ENCODE measurements around the gene HOXD1.

DNA sequence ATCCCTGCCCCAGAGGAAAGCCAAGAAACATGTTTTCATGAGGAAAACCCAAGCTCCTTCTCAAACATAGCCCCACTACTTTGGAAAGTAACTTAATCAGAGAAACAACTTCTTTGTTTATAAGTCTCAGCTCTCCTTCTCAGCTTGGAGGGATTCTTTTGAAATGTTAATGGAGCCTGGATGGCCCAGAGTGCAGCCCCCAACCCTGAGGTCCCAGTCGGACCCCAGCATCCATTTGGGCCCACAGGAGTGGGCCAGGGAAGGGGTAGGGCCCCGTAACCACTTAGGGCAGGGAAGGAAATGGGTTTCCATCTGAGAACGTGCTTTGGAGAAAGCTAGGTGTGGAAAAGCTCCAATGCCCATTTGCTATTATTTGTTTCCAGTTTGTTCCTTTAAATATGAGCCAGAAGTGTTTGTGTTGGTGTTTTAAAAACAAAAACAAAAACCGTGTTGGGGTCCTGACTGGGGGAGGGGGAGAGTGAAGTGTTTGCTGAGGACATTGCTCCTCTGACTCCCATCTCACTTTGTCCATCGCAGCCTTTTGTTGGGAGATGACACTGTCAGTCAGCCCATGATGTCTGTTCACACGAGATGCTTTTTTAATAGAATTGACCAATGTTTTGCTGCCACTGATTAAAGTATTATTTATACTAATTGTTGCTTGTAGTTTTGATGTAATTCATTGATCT is 33.0 kb upstream of the HOXD1 start:
- TF ChIP-seq, protein P1, sequence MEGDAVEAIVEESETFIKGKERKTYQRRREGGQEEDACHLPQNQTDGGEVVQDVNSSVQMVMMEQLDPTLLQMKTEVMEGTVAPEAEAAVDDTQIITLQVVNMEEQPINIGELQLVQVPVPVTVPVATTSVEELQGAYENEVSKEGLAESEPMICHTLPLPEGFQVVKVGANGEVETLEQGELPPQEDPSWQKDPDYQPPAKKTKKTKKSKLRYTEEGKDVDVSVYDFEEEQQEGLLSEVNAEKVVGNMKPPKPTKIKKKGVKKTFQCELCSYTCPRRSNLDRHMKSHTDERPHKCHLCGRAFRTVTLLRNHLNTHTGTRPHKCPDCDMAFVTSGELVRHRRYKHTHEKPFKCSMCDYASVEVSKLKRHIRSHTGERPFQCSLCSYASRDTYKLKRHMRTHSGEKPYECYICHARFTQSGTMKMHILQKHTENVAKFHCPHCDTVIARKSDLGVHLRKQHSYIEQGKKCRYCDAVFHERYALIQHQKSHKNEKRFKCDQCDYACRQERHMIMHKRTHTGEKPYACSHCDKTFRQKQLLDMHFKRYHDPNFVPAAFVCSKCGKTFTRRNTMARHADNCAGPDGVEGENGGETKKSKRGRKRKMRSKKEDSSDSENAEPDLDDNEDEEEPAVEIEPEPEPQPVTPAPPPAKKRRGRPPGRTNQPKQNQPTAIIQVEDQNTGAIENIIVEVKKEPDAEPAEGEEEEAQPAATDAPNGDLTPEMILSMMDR (IDR thresholded peaks at IDR 0.05), result no peak
- TF ChIP-seq TCF7L2 (IDR thresholded peaks at IDR 0.05; ENCODE audit: low read depth, low read length) (no peak), POLR2AphosphoS5 (IDR thresholded peaks at IDR 0.05; ENCODE audit: low read depth, low read length) (no peak), SIN3A (IDR thresholded peaks at IDR 0.05; ENCODE audit: borderline replicate concordance, insufficient read depth, low read depth, low read length) (no peak)
- TF ChIP-seq, protein P2, sequence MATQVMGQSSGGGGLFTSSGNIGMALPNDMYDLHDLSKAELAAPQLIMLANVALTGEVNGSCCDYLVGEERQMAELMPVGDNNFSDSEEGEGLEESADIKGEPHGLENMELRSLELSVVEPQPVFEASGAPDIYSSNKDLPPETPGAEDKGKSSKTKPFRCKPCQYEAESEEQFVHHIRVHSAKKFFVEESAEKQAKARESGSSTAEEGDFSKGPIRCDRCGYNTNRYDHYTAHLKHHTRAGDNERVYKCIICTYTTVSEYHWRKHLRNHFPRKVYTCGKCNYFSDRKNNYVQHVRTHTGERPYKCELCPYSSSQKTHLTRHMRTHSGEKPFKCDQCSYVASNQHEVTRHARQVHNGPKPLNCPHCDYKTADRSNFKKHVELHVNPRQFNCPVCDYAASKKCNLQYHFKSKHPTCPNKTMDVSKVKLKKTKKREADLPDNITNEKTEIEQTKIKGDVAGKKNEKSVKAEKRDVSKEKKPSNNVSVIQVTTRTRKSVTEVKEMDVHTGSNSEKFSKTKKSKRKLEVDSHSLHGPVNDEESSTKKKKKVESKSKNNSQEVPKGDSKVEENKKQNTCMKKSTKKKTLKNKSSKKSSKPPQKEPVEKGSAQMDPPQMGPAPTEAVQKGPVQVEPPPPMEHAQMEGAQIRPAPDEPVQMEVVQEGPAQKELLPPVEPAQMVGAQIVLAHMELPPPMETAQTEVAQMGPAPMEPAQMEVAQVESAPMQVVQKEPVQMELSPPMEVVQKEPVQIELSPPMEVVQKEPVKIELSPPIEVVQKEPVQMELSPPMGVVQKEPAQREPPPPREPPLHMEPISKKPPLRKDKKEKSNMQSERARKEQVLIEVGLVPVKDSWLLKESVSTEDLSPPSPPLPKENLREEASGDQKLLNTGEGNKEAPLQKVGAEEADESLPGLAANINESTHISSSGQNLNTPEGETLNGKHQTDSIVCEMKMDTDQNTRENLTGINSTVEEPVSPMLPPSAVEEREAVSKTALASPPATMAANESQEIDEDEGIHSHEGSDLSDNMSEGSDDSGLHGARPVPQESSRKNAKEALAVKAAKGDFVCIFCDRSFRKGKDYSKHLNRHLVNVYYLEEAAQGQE (IDR thresholded peaks at IDR 0.05; ENCODE audit: insufficient read depth in 1 of 2, low read depth in 2 of 2, low read length in 1 of 2), result no peak
